A549 (cell line): ENCODE measurements around the gene TNIP2. TPM values are rescaled to one million over a fixed set of nuclear protein-coding genes. Genes with fewer than 3 reads are reported as not detected.

Experiments
- ATAC-seq, 2 experiments: fragments of 200-7000 bp in 1 of 2; fragments of >200 bp in 1 of 2; cut with Nextera tagmentation in 1 of 2; cut with Tn5 transposase in 1 of 2; 3 replicates each; pipeline versions ENCODE4 v1.8.0 to v1.9.1; 2018 to 2020; ENCODE audit warnings: mild to moderate bottlenecking in 1 of 2, moderate library complexity in 1 of 2
- CTCF ChIA-PET: fragments of 300-600 bp; sonication (Branson Sonifier 250); formaldehyde crosslinking; extraction: SDS; loops from one replicate; lab custom pipeline; 2021; ENCODE audit warnings: antibody characterized with exemption, inconsistent platforms; lab: Yijun Ruan, JAX
- POLR2A ChIA-PET: fragments of 350-600 bp; formaldehyde crosslinking; extraction: SDS; loops from one replicate; lab custom pipeline; 2021; ENCODE audit warnings: antibody characterized with exemption, inconsistent platforms; lab: Yijun Ruan, JAX
- DNase-seq, 2 experiments: peaks; one replicate each; pipeline versions ENCODE4 v3.0.0 to v3.0.0-alpha.2; 2011 to 2016; ENCODE audit warnings: low read depth in 1 of 2, low spot score in 1 of 2
- FAIRE-seq: peaks from 2 replicates; lab custom pipeline; 2011; peaks lifted over from hg19 to GRCh38; lab: Jason Lieb, UNC
- H3K27ac ChIP-seq, 2 experiments: fragments of >200 bp; sonication (Bioruptor Twin); formaldehyde crosslinking; 3 replicates each; pipeline ENCODE4 v1.5.1; 2016 to 2017
- H3K4me1 ChIP-seq: fragments of >200 bp; sonication (Bioruptor Twin); formaldehyde crosslinking; 3 replicates; pipeline ENCODE4 v1.6.1; 2016
- H3K4me2 ChIP-seq: fragments of >200 bp; sonication (Bioruptor Twin); formaldehyde crosslinking; 3 replicates; pipeline ENCODE4 v1.6.1; 2016
- H3K4me3 ChIP-seq: fragments of >200 bp; sonication (Bioruptor Twin); formaldehyde crosslinking; 3 replicates; pipeline ENCODE4 v1.5.1; 2016
- H3K9me3 ChIP-seq: fragments of >200 bp; sonication (Bioruptor Twin); formaldehyde crosslinking; 3 replicates; pipeline ENCODE4 v1.6.1; 2016
- EHMT2 ChIP-seq: fragments of 200-600 bp; sonication (generic); IDR thresholded peaks from 2 replicates; pipeline ENCODE4 v1.6.1; 2016; ENCODE audit warnings: antibody characterized with exemption, low read depth, mild to moderate bottlenecking, moderate library complexity
- ELK1 ChIP-seq: fragments of 150-350 bp; IDR thresholded peaks from 2 replicates; pipeline ENCODE4 v1.6.1; 2014; ENCODE audit warnings: low read depth, mild to moderate bottlenecking, low read length
- FOXS1 ChIP-seq: fragments of 250-450 bp; sonication (Bioruptor Pico); IDR thresholded peaks from 2 replicates; pipeline ENCODE4 v1.5.0; 2020; ENCODE audit warnings: mild to moderate bottlenecking, moderate library complexity
- HDAC2 ChIP-seq: fragments of 200-600 bp; sonication (generic); IDR thresholded peaks from 2 replicates; pipeline ENCODE4 v1.6.1; 2016
- HMGXB4 ChIP-seq: fragments of 250-450 bp; sonication (Bioruptor Pico); IDR thresholded peaks from 2 replicates; pipeline ENCODE4 v1.5.0; 2021; ENCODE audit warnings: mild to moderate bottlenecking, moderate library complexity, borderline replicate concordance
- HOXB5 ChIP-seq: fragments of 250-450 bp; sonication (Bioruptor Pico); IDR thresholded peaks from 2 replicates; pipeline ENCODE4 v1.5.0; 2020; ENCODE audit warnings: mild to moderate bottlenecking, moderate library complexity
- JUN ChIP-seq, 2 experiments: fragments of >200 bp; sonication (Bioruptor Twin); formaldehyde crosslinking; IDR thresholded peaks; 2 replicates in 1 of 2; 3 replicates in 1 of 2; pipeline ENCODE4 v1.6.1; 2016 to 2017
- MYC ChIP-seq: IDR thresholded peaks from 2 replicates; pipeline ENCODE4 v1.6.1; 2012; ENCODE audit warnings: mild to moderate bottlenecking, inconsistent platforms, low read length, improper control_type of control experiment, borderline replicate concordance
- NFE2L2 ChIP-seq: fragments of 150-350 bp; conservative IDR thresholded peaks from 2 replicates; pipeline ENCODE4 v1.6.1; 2014; ENCODE audit warnings: low read length
- PBX3 ChIP-seq: IDR thresholded peaks from 2 replicates; pipeline ENCODE4 v1.6.1; 2012
- RARB ChIP-seq: fragments of 250-450 bp; sonication (Bioruptor Pico); IDR thresholded peaks from 2 replicates; pipeline ENCODE4 v1.8.0; 2021; ENCODE audit warnings: mild to moderate bottlenecking, moderate library complexity
- REST ChIP-seq: fragments of 200-600 bp; sonication (generic); IDR thresholded peaks from 2 replicates; pipeline ENCODE4 v1.6.1; 2016; ENCODE audit warnings: antibody characterized with exemption, mild to moderate bottlenecking, moderate library complexity
- TFCP2L1 ChIP-seq: fragments of 250-450 bp; sonication (Bioruptor Pico); IDR thresholded peaks from 2 replicates; pipeline ENCODE4 v1.5.0; 2021; ENCODE audit warnings: mild to moderate bottlenecking
- USF2 ChIP-seq: fragments of 450-650 bp; IDR thresholded peaks from 2 replicates; pipeline ENCODE4 v1.6.1; 2014; ENCODE audit warnings: antibody characterized with exemption
- ZFP36 ChIP-seq: fragments of 450-650 bp; IDR thresholded peaks from 2 replicates; pipeline ENCODE4 v1.6.1; 2014; ENCODE audit warnings: borderline replicate concordance; ENCODE audit not compliant: partially characterized antibody
- ZNF302 ChIP-seq: fragments of 250-450 bp; sonication (Bioruptor Pico); IDR thresholded peaks from 2 replicates; pipeline ENCODE4 v1.9.0; 2021; ENCODE audit warnings: inconsistent platforms, mild to moderate bottlenecking, moderate library complexity
- ZSCAN20 ChIP-seq: fragments of 250-450 bp; sonication (Bioruptor Pico); IDR thresholded peaks from 2 replicates; pipeline ENCODE4 v1.8.0; 2022; ENCODE audit warnings: mild to moderate bottlenecking, moderate library complexity
- WGBS: methylation state at CpG from one replicate; pipeline ENCODE4 v1.1.6; 2017; ENCODE audit errors: missing lambda C conversion rate; 5-methylcytosine and 5-hydroxymethylcytosine counted together
- polyA plus RNA-seq, 4 experiments: library from polyadenylated mRNA; depleted of rRNA in 3 of 4; stranded (reverse); fragments of >200 nt; fragmentation: RNase III in 1 of 4; extraction: RNeasy Plus Mini Kit Qiagen cat#74134 plus additional on column Dnase treatment in 1 of 4; gene quantifications; 2 replicates in 3 of 4; 3 replicates in 1 of 4; pipeline ENCODE4 v1.2.3, GENCODE V29; 2011 to 2017

Gene TNIP2
- polyA plus RNA-seq, 2 of the 4 experiments (the other 2 are of a cell fraction): 20.0 to 27.9 TPM

GRCh38 chr4:2722033-2722432 is 34.1 kb downstream of the TNIP2 start:
- ChIA-PET POLR2A (no interaction called here), CTCF (interaction anchor here (0.6 to 1.5 kb wide), 5 partner anchors 8 to 348 kb away, joined by 3 read pairs; no protein-coding TSS in a partner anchor)
- peak in 1 of 2 experiments; percentile 32; a peak in 2 of 6 replicates for ATAC-seq
- H3K9me3 ChIP-seq: no peaks in the 10 kb centered on the region
- no peak for TF ChIP-seq ZNF302 (CRISPR knock-in tag)
- no peak overlapping the region for H3K4me2 ChIP-seq
- FAIRE-seq: no peak
- 90% methylated on average over 9 of the region's 9 CpGs for WGBS
- H3K4me1 ChIP-seq: no peaks in the 10 kb centered on the region
- no peak for DNase-seq
- no peak overlapping the region for H3K27ac ChIP-seq
- H3K4me3 ChIP-seq: no peak overlapping the region

- no peak for DNase-seq
- no peak for FAIRE-seq
- 89% methylated on average over 11 of the region's 11 CpGs for WGBS
- Histone ChIP-seq H3K4me1 (no peaks in the 10 kb centered on the region), H3K4me3 (no peak overlapping the region), H3K27ac (no peak overlapping the region), H3K9me3 (no peaks in the 10 kb centered on the region), H3K4me2 (no peak overlapping the region)
- POLR2A ChIA-PET: no interaction called here
- CTCF ChIA-PET: interaction anchor here (0.6 to 1.5 kb wide), 6 partner anchors 8 to 348 kb away, joined by 3 read pairs; no protein-coding TSS in a partner anchor
- ATAC-seq: no peak; a peak in 1 of 6 replicates
- TF ChIP-seq HDAC2 (no peak), PBX3 (no peak), RARB (CRISPR knock-in tag) (no peak), REST (no peak), FOXS1 (CRISPR knock-in tag) (no peak), ZFP36 (no peak), JUN (IDR thresholded peaks at IDR 0.05) (no peak), USF2 (no peak), NFE2L2 (no peak), HMGXB4 (no peak), EHMT2 (no peak)
Observed at GRCh38 chr4:2721586-2721985, 34.5 kb downstream of the TNIP2 start.

GRCh38 chr4:2716236-2716635 is 39.9 kb downstream of the TNIP2 start:
- ChIA-PET CTCF (no interaction called here), POLR2A (no interaction called here)
- 100% methylated on average over 1 of the region's 8 CpGs for WGBS
- FAIRE-seq (no peak), ATAC-seq (no peak), DNase-seq (no peak)
- H3K4me3 ChIP-seq: no peak overlapping the region
- TF ChIP-seq TFCP2L1 (CRISPR knock-in tag) (no peak), FOXS1 (CRISPR knock-in tag) (no peak), HOXB5 (CRISPR knock-in tag) (no peak), MYC (no peak), ZSCAN20 (CRISPR knock-in tag) (no peak), REST (no peak), ELK1 (no peak)
- no peaks in the 10 kb centered on the region for H3K9me3 ChIP-seq
- H3K4me1 ChIP-seq: no peaks in the 10 kb centered on the region
- no peak overlapping the region for H3K4me2 ChIP-seq
- no peak overlapping the region for H3K27ac ChIP-seq
